B cell (primary cell): ENCODE results near the gene ZNF148. TPM values are rescaled to one million over a fixed set of nuclear protein-coding genes. Genes with fewer than 3 reads are reported as not detected.

Source experiments
- ATAC-seq: fragments of 200-7000 bp; cut with Tn5 transposase; one replicate; pipeline ENCODE4 v1.10.0; 2021; ENCODE audit warnings: low read depth, mild to moderate bottlenecking, moderate number of reproducible peaks, moderate library complexity
- CTCF ChIA-PET: fragments of 350-600 bp; sonication (Branson Sonifier 250); formaldehyde crosslinking; loops from one replicate; lab custom pipeline; 2021; ENCODE audit warnings: antibody characterized with exemption, inconsistent platforms; lab: Charles Lee
- POLR2A ChIA-PET: fragments of 350-600 bp; sonication (Branson Sonifier 250); formaldehyde crosslinking; loops from one replicate; lab custom pipeline; 2021; ENCODE audit warnings: antibody characterized with exemption; lab: Charles Lee
- DNase-seq: peaks from one replicate; pipeline ENCODE4 v3.0.0; 2013
- H2AFZ ChIP-seq: 2 replicates; pipeline ENCODE4 v1.6.1; 2012; ENCODE audit warnings: mild to moderate bottlenecking, low read depth, low read length; ENCODE audit not compliant: insufficient read depth, poor library complexity, severe bottlenecking
- H3K27ac ChIP-seq, 2 donors: 1 replicate in 1 of 2; 2 replicates in 1 of 2; pipeline ENCODE4 v1.5.1; 2012 to 2013; ENCODE audit warnings: low read length in 2 of 2, mild to moderate bottlenecking in 2 of 2, moderate library complexity in 1 of 2
- H3K27me3 ChIP-seq, 4 experiments: fragments of 200-600 bp in 1 of 4; sonication (generic) in 1 of 4; replicated peaks in 1 of 4; 1 replicate in 2 of 4; 2 replicates in 2 of 4; pipeline versions ENCODE4 v1.6.1 to v1.7.0; 2013 to 2016; ENCODE audit warnings: low read length in 3 of 4, mild to moderate bottlenecking in 2 of 4, mixed read lengths in 1 of 4, moderate library complexity in 1 of 4; ENCODE audit not compliant: insufficient read depth in 4 of 4, control insufficient read depth in 3 of 4; ENCODE audit errors: control extremely low read depth in 1 of 4
- H3K36me3 ChIP-seq, 2 experiments: replicated peaks in 1 of 2; 1 replicate in 1 of 2; 2 replicates in 1 of 2; pipeline versions ENCODE4 v1.6.1 to v1.7.1; 2013; ENCODE audit warnings: low read length in 1 of 2; ENCODE audit not compliant: insufficient read depth in 2 of 2, control insufficient read depth in 1 of 2; ENCODE audit errors: control extremely low read depth in 1 of 2, extremely low read depth in 1 of 2
- H3K4me1 ChIP-seq, 2 donors: fragments of 200-600 bp in 1 of 2; sonication (generic) in 1 of 2; 1 replicate in 1 of 2; 2 replicates in 1 of 2; pipeline versions ENCODE4 v1.5.1 to v1.6.1; 2013 to 2017; ENCODE audit warnings: low read length in 2 of 2; ENCODE audit not compliant: control insufficient read depth in 2 of 2, insufficient read depth in 2 of 2
- H3K4me2 ChIP-seq: replicated peaks from 2 replicates; pipeline ENCODE3; 2012; ENCODE audit warnings: mild to moderate bottlenecking, low read depth, low read length; ENCODE audit not compliant: poor library complexity, severe bottlenecking
- H3K4me3 ChIP-seq, 5 experiments: fragments of 200-600 bp in 1 of 5; sonication (generic) in 1 of 5; 1 replicate in 3 of 5; 2 replicates in 2 of 5; pipeline versions ENCODE4 v1.5.1 to v1.7.0; 2011 to 2016; ENCODE audit warnings: low read length in 4 of 5, mild to moderate bottlenecking in 4 of 5, low read depth in 2 of 5, control low read depth in 1 of 5, moderate library complexity in 1 of 5; ENCODE audit not compliant: insufficient read depth in 1 of 5; ENCODE audit errors: control extremely low read depth in 1 of 5, extremely low read depth in 1 of 5
- H3K79me2 ChIP-seq: fragments of 200-600 bp; sonication (generic); one replicate; pipeline ENCODE4 v1.6.0; 2016; ENCODE audit warnings: low read length; ENCODE audit not compliant: control insufficient read depth, insufficient read depth
- H3K9ac ChIP-seq: fragments of 200-600 bp; sonication (generic); 2 replicates; pipeline ENCODE4 v1.6.1; 2017; ENCODE audit warnings: mild to moderate bottlenecking, low read length, moderate library complexity
- H3K9me3 ChIP-seq, 3 donors: one replicate each; pipeline versions ENCODE4 v1.6.1 to v1.7.1; 2013; ENCODE audit warnings: low read length in 2 of 3; ENCODE audit not compliant: control insufficient read depth in 2 of 3, insufficient read depth in 1 of 3; ENCODE audit errors: control extremely low read depth in 1 of 3
- H4K20me1 ChIP-seq: 2 replicates; pipeline ENCODE4 v1.6.0; 2012; ENCODE audit warnings: mild to moderate bottlenecking, low read length; ENCODE audit not compliant: insufficient read depth, control insufficient read depth, poor library complexity, severe bottlenecking
- H3K27ac Mint-ChIP-seq: one replicate; pipeline ENCODE4 v1.8.0; 2021; ENCODE audit warnings: mixed read lengths
- H3K27me3 Mint-ChIP-seq: one replicate; pipeline ENCODE4 v1.8.0; 2021; ENCODE audit warnings: mixed read lengths
- H3K4me1 Mint-ChIP-seq: one replicate; pipeline ENCODE4 v1.8.0; 2021; ENCODE audit warnings: mixed read lengths
- H3K4me3 Mint-ChIP-seq: one replicate; pipeline ENCODE4 v1.8.0; 2021; ENCODE audit warnings: mixed read lengths
- H3K9me3 Mint-ChIP-seq: one replicate; pipeline ENCODE4 v1.8.0; 2022; ENCODE audit warnings: mixed read lengths; ENCODE audit not compliant: insufficient read depth
- CTCF ChIP-seq: fragments of 200-600 bp; IDR thresholded peaks from one replicate; pipeline ENCODE4 v1.8.0; 2022; ENCODE audit warnings: antibody characterized with exemption, mild to moderate bottlenecking
- EZH2 ChIP-seq: IDR thresholded peaks from 2 replicates; pipeline ENCODE4 v1.6.1; 2012; ENCODE audit warnings: borderline replicate concordance, low read depth, mild to moderate bottlenecking, moderate library complexity, low read length; ENCODE audit not compliant: insufficient read depth, poor library complexity, severe bottlenecking
- WGBS: methylation state at CpG from one replicate; pipeline ENCODE4 v1.1.5; 2013; ENCODE audit warnings: missing lambda C conversion rate; ENCODE audit not compliant: insufficient coverage; 5-methylcytosine and 5-hydroxymethylcytosine counted together
- intact Hi-C: fragments of 100-400 bp; cut with micrococcal nuclease; formaldehyde crosslinking; loops from one replicate; pipeline ENCODE4 v1.10.0; 2022
- polyA plus RNA-seq: library from polyadenylated mRNA; depleted of rRNA; stranded (reverse); fragments of >200 nt; gene quantifications from 2 replicates; pipeline ENCODE4 v1.2.3, GENCODE V29; 2012
- total RNA-seq, 2 donors: library from RNA; stranded (reverse); fragments of 120-200 nt in 1 of 2; gene quantifications; 1 replicate in 1 of 2; 2 replicates in 1 of 2; pipeline versions ENCODE4 v1.2.3 to v1.2.4, GENCODE V29; 2013 to 2022

The ZNF148 gene
- total and polyA plus RNA-seq, 2 donors (not counting 1 experiment from before 2014, with no cell fraction given), result 8.1 to 71.5 TPM

- H4K20me1 ChIP-seq, result no peaks in the 10 kb centered on the region
- H3K9me3 ChIP-seq, result peaks cover 1 to 5% (median 2%) of the 10 kb centered on the region in 3 donors
- Mint-ChIP-seq H3K4me1 (peaks cover 3% of the 10 kb centered on the region), H3K27me3 (peaks cover 5% of the 10 kb centered on the region), H3K27ac (no peak overlapping the region), H3K9me3 (no peaks in the 10 kb centered on the region), H3K4me3 (no peak overlapping the region)
- H3K9ac ChIP-seq, result no peak overlapping the region
- ChIA-PET POLR2A (no interaction called here), CTCF (no interaction called here)
- no peak overlapping the region for H3K27ac ChIP-seq
- H2AFZ ChIP-seq, result no peak overlapping the region
- TF ChIP-seq CTCF (no peak), EZH2 (no peak)
- H3K4me1 ChIP-seq, result no peaks in the 10 kb centered on the region
- H3K36me3 ChIP-seq, result no peaks in the 10 kb centered on the region
- no peak for DNase-seq
- intact Hi-C loops, result no loop called here
- H3K4me3 ChIP-seq, result no peak overlapping the region
- no peak for ATAC-seq
- H3K4me2 ChIP-seq, result no peak overlapping the region
- no peaks in the 10 kb centered on the region for H3K79me2 ChIP-seq
- H3K27me3 ChIP-seq, result peaks cover 0 to 2% (median under 1%) of the 10 kb centered on the region in 4 experiments
Observed at GRCh38 chr3:125203731-125204130, 171.4 kb downstream of the ZNF148 start.

GRCh38 chr3:125202197-125202596 is 172.9 kb downstream of the ZNF148 start:
- Histone ChIP-seq H4K20me1 (no peaks in the 10 kb centered on the region), H3K27ac (no peak overlapping the region), H3K4me3 (no peak overlapping the region), H3K9me3 (peaks cover 1 to 5% (median 2%) of the 10 kb centered on the region in 3 donors), H3K4me1 (no peaks in the 10 kb centered on the region), H3K9ac (no peak overlapping the region), H2AFZ (no peak overlapping the region), H3K36me3 (no peaks in the 10 kb centered on the region), H3K27me3 (no peaks in the 10 kb centered on the region), H3K4me2 (no peak overlapping the region), H3K79me2 (no peaks in the 10 kb centered on the region)
- Mint-ChIP-seq H3K4me1 (peaks cover 3% of the 10 kb centered on the region), H3K9me3 (no peaks in the 10 kb centered on the region), H3K4me3 (no peak overlapping the region), H3K27ac (no peak overlapping the region), H3K27me3 (no peaks in the 10 kb centered on the region)
- intact Hi-C loops, result no loop called here
- TF ChIP-seq EZH2 (no peak), CTCF (no peak)
- DNase-seq (no peak), ATAC-seq (no peak)
- WGBS, result no CpG with 5 or more reads among the region's 4 CpGs
- ChIA-PET CTCF (no interaction called here), POLR2A (no interaction called here)
